Spinal cord (tissue), 10 donors: ENCODE results near the gene GLT1D1. TPM values are rescaled to one million over a fixed set of nuclear protein-coding genes. Genes with fewer than 3 reads are reported as not detected.

Experiments
- DNase-seq, 6 donors: peaks; one replicate each; pipeline versions ENCODE4 v3.0.0 to v3.0.0-alpha.2; 2013 to 2015; ENCODE audit warnings: low spot score in 6 of 6, low read depth in 4 of 6
- H3K27ac ChIP-seq: one replicate; pipeline ENCODE4 v1.5.1; 2013; ENCODE audit warnings: low read depth, low read length, control low read depth
- H3K27me3 ChIP-seq: one replicate; pipeline ENCODE4 v1.6.1; 2013; ENCODE audit warnings: low read length; ENCODE audit not compliant: control insufficient read depth, insufficient read depth
- H3K36me3 ChIP-seq: one replicate; pipeline ENCODE4 v1.6.1; 2013; ENCODE audit warnings: low read length; ENCODE audit not compliant: control insufficient read depth, insufficient read depth
- H3K4me1 ChIP-seq: one replicate; pipeline ENCODE4 v1.6.1; 2013; ENCODE audit warnings: low read length; ENCODE audit not compliant: control insufficient read depth, insufficient read depth
- H3K4me3 ChIP-seq: one replicate; pipeline ENCODE4 v1.5.1; 2013; ENCODE audit warnings: low read depth, low read length, control low read depth
- H3K9me3 ChIP-seq: one replicate; pipeline ENCODE4 v1.6.1; 2013; ENCODE audit warnings: low read length; ENCODE audit not compliant: control insufficient read depth, insufficient read depth
- WGBS: methylation state at CpG from one replicate; pipeline ENCODE4 v1.1.5; 2013; ENCODE audit warnings: missing lambda C conversion rate; ENCODE audit not compliant: insufficient coverage; 5-methylcytosine and 5-hydroxymethylcytosine counted together
- polyA plus RNA-seq, 2 donors: library from polyadenylated mRNA; unstranded; fragments of 120-200 nt; gene quantifications; one replicate each; pipeline ENCODE4 v1.2.1, GENCODE V29; 2013; ENCODE audit not compliant: insufficient read length in 2 of 2
- total RNA-seq, 2 donors: library from RNA; depleted of rRNA in 1 of 2; stranded (reverse); fragments of 120-200 nt in 1 of 2; fragments of >200 nt in 1 of 2; gene quantifications; one replicate each; pipeline versions ENCODE4 v1.2.3 to v1.2.4, GENCODE V29; 2013 to 2014
- donor health status: healthy.

GLT1D1 gene
- total and polyA plus RNA-seq, 4 donors, result 6.2 to 25.4 (median 21.9) TPM

DNA sequence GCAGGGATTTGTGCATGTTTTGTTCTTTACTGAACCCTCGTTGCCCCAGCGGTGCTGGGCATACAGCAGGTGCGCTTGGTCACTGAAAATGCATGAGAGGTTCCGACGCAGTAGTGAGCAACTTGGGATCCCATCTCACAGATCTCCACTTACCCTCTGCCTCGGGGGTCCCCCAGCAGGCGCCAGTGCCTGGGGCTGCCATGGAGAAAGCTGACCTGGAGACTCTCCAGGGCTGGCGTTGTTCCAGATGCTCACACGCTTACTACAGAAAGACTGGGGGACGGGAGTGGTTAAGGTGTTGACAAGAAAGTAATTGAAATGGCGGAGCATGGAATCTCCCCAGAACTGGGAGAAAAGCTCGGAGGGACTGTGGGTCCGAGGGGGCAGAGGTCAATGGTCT lies 14.2 kb downstream of the GLT1D1 start:
- H3K4me1 ChIP-seq, result peaks cover 4% of the 10 kb centered on the region
- no peak overlapping the region for H3K27ac ChIP-seq
- H3K9me3 ChIP-seq, result no peaks in the 10 kb centered on the region
- H3K4me3 ChIP-seq, result no peak overlapping the region
- H3K36me3 ChIP-seq, result no peaks in the 10 kb centered on the region
- DNase-seq, result no peak
- WGBS, result 83% methylated on average over 8 of the region's 13 CpGs
- H3K27me3 ChIP-seq, result no peaks in the 10 kb centered on the region

DNA sequence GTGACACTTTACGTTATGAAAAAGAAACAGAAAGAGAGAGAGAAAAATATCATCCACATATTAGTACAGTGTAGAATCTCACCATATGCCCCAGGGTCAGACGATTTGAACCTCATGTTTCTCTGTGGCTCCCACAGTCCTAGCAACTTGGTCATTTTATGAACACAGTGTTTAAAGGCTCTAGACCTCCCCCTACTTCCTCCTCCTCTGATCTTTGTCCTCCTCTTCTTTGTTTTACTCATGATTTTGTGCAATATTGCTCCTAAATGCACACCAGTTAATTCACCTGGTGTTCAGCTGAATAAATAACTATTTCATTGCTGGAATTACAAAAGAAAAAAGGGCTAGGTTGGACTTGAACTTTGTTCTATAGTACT lies 18.2 kb downstream of the GLT1D1 start:
- WGBS, result no CpG with 5 or more reads among the region's 2 CpGs

DNA sequence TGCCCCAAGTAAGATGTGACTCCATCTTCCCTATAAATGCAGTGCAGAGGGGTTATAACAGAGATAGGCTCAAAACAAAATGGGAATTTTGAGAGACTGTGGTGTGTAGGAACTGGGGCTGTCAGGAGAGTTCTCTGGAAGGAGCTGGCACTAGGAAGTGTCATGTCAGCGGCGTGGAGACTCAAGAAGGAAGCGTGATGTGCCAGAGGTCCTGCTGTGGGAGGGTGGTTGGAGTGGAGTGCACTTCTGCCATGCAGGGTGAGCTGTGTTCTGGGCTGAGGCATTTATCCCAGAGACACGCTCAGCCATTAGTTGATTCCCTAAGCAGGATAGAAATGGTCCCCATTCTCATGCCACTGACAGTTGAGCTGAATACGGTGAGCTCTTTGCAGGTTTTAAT lies 19.0 kb downstream of the GLT1D1 start:
- WGBS, result 91% methylated on average over 4 of the region's 5 CpGs

More for the DNA sequence above, 18.2 kb downstream of the GLT1D1 start:
- Histone ChIP-seq H3K27me3 (no peaks in the 10 kb centered on the region), H3K4me1 (no peaks in the 10 kb centered on the region), H3K27ac (no peak overlapping the region), H3K36me3 (no peaks in the 10 kb centered on the region), H3K9me3 (peaks cover 5% of the 10 kb centered on the region), H3K4me3 (no peak overlapping the region)
- no peak for DNase-seq

DNA sequence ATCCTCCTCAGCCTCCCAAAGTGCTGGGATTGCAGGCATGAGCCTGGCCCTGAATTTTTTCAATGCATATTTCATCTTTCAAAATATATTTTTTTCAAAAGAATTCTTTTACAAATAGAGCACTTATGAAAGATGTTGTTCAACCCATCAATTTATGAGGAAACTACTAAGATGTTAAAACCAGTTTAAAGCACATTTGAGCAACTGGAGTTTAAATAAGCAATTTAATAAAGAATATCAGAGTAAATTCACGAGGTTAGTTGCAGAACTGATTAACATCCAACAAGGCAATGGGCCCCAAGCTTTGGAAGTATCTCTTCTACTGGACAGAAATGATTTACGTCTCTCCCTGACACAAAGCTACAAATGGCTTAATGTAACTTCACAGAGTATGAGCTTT lies 23.3 kb downstream of the GLT1D1 start:
- no peaks in the 10 kb centered on the region for H3K4me1 ChIP-seq
- H3K36me3 ChIP-seq, result no peaks in the 10 kb centered on the region
- H3K27me3 ChIP-seq, result no peaks in the 10 kb centered on the region
- 33% methylated on average over 1 of the region's 2 CpGs for WGBS
- H3K27ac ChIP-seq, result no peak overlapping the region
- H3K9me3 ChIP-seq, result peaks cover 12% of the 10 kb centered on the region
- H3K4me3 ChIP-seq, result no peak overlapping the region
- no peak for DNase-seq

More for the DNA sequence above, 19.0 kb downstream of the GLT1D1 start:
- no peak overlapping the region for H3K4me3 ChIP-seq
- H3K27ac ChIP-seq, result no peak overlapping the region
- H3K27me3 ChIP-seq, result no peaks in the 10 kb centered on the region
- H3K9me3 ChIP-seq, result peaks cover 10% of the 10 kb centered on the region
- DNase-seq, result no peak
- no peaks in the 10 kb centered on the region for H3K36me3 ChIP-seq
- H3K4me1 ChIP-seq, result no peaks in the 10 kb centered on the region

DNA sequence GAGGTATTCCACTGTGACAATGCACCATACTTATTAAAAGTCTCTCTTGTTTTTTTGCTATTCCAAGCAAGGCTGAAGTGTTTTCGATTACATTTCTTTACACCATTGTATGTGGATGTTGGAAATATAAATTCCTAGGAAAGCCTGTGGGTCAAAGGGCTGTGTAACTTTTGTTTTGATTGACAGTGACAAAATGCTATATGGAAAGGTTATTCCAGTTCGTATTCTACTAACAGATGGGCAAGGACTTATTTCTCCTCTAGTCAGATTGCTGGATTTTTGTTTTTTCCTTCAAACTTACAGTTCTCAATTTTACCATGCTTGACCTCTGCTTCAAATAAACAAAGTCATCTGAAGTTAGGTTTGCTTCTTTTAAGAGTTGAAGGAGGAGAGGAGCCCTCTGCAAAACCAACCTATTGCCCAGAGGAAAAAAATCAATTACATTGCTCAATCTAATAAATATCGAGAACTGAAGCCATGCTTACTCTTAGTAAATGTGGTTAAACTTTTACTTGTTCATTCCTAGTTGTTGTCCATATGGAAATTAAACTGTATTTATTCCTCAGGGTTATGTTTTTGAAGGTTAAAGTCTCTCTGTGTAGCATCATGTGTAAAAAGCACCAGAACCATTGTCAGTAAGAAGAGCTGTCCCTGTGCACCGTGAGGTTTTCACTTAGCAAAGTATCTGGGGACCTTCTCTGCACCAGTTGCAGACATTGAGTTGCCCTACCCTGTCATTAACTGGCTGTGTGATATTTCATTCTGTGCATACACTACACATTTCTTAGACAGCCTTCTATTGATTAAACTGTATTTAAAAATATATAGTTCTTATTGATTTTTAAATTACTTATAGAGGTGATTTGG lies 26.9 kb downstream of the GLT1D1 start:
- H3K27me3 ChIP-seq, result no peaks in the 10 kb centered on the region
- no peak overlapping the region for H3K4me3 ChIP-seq
- no CpG with 5 or more reads among the region's 4 CpGs for WGBS
- peaks cover 12% of the 10 kb centered on the region for H3K9me3 ChIP-seq
- H3K27ac ChIP-seq, result no peak overlapping the region
- H3K4me1 ChIP-seq, result no peaks in the 10 kb centered on the region
- H3K36me3 ChIP-seq, result no peaks in the 10 kb centered on the region
- no peak for DNase-seq

DNA sequence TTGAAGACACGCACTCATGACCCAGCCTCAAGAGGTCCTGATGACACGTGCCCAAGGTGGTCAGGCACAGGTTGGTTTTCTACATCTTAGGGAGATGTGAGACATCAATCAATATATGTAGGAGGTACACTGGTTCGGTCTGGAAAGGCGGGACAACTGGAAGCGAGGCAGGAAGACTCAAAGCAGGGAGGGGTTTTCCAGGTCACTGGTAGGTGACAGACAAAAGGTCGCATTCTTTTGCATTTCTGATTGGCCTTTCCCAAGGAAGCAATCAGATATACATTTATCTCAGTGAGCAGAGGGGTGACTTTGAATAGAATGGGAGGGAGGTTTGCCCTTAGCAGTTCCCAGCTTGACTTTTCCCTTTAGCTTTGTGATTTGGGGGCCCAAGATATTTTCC lies 38.6 kb downstream of the GLT1D1 start:
- no peak overlapping the region for H3K4me3 ChIP-seq
- H3K4me1 ChIP-seq, result no peaks in the 10 kb centered on the region
- H3K27ac ChIP-seq, result no peak overlapping the region
- no peak for DNase-seq
- H3K27me3 ChIP-seq, result no peaks in the 10 kb centered on the region
- WGBS, result 70% methylated on average over 4 of the region's 6 CpGs
- H3K9me3 ChIP-seq, result no peaks in the 10 kb centered on the region
- H3K36me3 ChIP-seq, result no peaks in the 10 kb centered on the region

DNA sequence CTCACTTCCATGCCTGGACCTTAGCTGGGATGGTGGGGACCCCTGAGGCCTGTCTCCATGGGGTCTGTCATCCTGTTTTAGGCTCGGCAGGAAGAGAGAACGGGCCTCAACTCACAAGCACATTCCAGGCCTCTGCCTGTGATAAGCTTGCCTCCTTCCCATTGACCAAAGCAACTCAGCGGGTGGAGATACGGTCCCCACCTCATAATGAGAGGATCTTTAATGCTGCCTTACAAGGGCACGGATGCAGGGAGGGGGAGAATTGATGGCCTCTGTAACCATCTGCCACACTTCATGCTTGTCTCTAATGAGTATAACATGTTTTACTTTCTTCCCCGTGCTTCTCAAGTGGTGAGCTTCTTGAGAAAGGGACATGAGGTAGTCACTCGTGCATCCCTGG lies 50.0 kb downstream of the GLT1D1 start:
- H3K36me3 ChIP-seq, result no peaks in the 10 kb centered on the region
- no peaks in the 10 kb centered on the region for H3K27me3 ChIP-seq
- H3K9me3 ChIP-seq, result no peaks in the 10 kb centered on the region
- H3K27ac ChIP-seq, result no peak overlapping the region
- H3K4me3 ChIP-seq, result no peak overlapping the region
- no peak for DNase-seq
- 40% methylated on average over 1 of the region's 7 CpGs for WGBS
- no peaks in the 10 kb centered on the region for H3K4me1 ChIP-seq

DNA sequence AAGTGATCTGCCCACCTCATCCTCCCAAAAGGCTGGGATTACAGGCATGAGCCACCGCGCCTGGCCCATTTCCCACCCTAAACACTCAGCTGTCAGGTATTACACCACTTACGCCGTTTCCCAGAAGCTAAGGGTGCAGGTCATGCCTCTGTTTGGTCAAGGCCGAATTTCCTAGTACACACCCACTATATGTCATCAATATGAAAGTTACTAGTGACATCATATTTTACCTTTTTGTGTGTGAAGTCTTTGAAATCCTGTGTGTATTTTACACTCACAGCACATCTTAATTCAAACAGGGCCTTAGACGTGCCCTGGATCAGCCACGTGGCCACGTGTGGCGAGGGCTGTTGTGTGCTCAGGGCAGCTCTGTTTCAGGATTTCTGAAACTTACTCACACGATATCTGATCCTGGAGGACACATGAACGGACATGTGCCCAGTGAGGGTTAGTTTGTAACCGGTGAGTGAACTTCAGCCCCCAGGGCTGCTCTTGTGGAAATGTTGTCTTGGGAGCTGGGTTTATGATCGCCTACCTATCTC lies 51.8 kb downstream of the GLT1D1 start:
- 89% methylated on average over 6 of the region's 13 CpGs for WGBS
- Histone ChIP-seq H3K4me1 (no peaks in the 10 kb centered on the region), H3K4me3 (no peak overlapping the region)

DNA sequence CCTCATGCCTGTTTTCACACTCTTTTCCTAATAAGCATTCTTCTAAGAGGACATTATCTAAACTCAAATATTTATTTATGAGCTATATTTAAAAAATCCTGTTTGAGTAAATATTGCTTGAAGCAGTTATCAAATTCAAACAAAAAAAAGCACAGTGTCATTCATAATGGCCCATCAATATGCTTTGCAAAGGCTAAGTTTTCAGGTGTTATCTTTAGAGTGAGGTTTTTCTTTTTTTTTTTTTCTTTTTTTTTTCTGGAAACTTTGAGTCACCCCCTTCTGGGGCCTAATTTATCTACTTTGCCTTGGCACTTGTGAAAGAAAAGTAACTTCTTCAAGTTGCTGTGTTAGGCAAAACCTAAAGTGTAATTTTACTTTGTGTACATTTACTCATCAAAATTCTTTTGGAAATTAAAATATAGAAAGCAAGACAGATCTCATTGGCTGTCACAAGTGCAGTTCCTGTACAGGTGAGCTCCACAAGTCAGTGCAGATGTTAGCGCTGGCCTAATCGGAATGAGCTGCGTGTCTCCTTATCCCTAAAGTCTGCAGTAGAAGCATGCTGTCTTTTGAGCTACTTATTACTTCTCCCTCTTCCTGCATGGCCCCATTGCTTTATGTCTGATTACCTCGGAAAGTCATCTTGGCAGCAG lies 53.3 kb downstream of the GLT1D1 start:
- H3K4me3 ChIP-seq, result no peak overlapping the region
- no peak for DNase-seq
- no peak overlapping the region for H3K27ac ChIP-seq
- 94% methylated on average over 4 of the region's 4 CpGs for WGBS
- H3K4me1 ChIP-seq, result no peaks in the 10 kb centered on the region
- no peaks in the 10 kb centered on the region for H3K36me3 ChIP-seq
- no peaks in the 10 kb centered on the region for H3K9me3 ChIP-seq
- H3K27me3 ChIP-seq, result no peaks in the 10 kb centered on the region

More for the DNA sequence above, 51.8 kb downstream of the GLT1D1 start:
- Histone ChIP-seq H3K36me3 (no peaks in the 10 kb centered on the region), H3K27ac (no peak overlapping the region), H3K9me3 (no peaks in the 10 kb centered on the region), H3K27me3 (no peaks in the 10 kb centered on the region)
- DNase-seq, result no peak
